Stimulated activated CD8-positive, alpha-beta memory T cell treated with anti-CD3 and anti-CD28 coated beads, Interleukin-2, amount 100 ng/mL, for 1 hour (primary cell): Measurements from ENCODE around the gene G0S2.
"Not testable (repeated sequence)": the region's sequence is repeated elsewhere in the genome, so short reads cannot be mapped to it uniquely, and the experiment has no call there.

Source experiments
- DNase-seq, 2 donors: peaks; one replicate each; pipeline ENCODE4 v3.0.0-alpha.2; 2020; ENCODE audit warnings: low read depth in 2 of 2

G0S2 gene

DNA sequence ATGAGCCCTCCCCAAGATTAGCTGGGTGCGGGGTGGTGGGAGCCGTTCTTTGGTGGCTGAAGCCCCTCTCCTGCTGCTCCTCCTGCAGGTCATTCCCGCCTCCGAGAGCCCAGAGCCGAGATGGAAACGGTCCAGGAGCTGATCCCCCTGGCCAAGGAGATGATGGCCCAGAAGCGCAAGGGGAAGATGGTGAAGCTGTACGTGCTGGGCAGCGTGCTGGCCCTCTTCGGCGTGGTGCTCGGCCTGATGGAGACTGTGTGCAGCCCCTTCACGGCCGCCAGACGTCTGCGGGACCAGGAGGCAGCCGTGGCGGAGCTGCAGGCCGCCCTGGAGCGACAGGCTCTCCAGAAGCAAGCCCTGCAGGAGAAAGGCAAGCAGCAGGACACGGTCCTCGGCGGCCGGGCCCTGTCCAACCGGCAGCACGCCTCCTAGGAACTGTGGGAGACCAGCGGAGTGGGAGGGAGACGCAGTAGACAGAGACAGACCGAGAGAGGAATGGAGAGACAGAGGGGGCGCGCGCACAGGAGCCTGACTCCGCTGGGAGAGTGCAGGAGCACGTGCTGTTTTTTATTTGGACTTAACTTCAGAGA, 448 bp downstream of the G0S2 start:
- DNase-seq: no peak

DNA sequence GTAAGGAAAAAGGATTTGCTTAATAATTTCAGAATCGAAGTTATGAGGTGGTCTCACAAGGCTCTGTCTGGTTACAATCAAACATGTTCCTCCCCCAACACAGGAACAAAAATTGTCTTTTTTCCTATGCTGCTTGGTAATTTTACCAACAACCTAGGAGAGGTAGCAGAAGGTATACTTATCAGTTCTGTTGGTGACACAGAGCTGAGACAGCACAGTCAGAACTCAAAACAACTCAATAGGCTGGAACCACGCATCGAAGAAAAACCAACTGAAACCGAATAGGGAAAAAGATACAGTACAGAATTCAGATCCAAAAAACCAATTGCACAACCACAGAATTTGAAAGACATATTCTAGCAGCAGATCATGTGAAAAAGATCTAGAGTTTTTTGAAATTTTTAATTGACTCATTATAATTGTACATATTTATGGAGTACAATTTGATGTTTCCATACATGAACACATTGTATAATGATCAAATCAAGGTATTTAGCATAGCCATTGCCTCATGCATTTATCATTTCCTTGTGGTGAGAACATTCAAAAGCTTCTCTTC, 3.8 kb downstream of the G0S2 start:
- DNase-seq: no peak

DNA sequence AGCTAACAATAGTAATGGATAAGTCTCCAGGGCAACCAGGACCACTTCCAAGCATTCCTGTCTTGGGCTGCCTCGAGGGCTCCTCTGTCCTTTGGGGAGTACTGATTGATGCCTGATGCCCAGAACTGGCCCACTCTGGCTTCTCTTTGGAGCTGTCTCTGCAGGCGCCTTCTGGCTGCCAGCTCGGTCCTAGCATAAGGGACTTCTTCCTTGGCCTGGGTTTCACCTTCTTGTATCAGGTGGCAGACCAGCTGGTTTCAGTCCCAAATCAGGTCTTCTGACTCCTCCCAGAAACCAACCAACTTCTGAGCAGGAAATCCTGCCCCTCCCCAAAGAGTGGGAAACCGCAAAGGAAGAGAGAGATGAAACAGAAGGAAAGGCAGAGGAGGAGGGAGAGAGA, 10.6 kb downstream of the G0S2 start:
- no peak for DNase-seq

DNA sequence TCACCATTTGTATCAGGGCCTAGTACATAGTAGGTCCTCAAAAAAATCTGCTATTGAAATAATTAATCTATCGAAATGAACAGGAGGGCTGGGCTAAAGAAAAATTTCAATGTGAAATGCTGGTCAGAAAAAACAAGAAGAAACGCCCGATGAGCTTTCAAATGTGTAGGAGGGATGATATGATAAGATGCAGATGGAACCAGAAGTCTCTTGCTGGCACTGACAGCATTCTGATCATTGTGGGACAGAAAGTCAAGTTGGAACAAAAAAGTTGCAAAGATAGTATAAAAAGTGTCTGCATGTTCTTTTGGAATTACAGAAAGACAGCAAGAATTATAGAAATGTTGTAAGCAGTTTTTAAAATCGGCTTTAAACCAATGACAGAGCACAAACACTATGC, 11.1 kb downstream of the G0S2 start:
- no peak for DNase-seq

DNA sequence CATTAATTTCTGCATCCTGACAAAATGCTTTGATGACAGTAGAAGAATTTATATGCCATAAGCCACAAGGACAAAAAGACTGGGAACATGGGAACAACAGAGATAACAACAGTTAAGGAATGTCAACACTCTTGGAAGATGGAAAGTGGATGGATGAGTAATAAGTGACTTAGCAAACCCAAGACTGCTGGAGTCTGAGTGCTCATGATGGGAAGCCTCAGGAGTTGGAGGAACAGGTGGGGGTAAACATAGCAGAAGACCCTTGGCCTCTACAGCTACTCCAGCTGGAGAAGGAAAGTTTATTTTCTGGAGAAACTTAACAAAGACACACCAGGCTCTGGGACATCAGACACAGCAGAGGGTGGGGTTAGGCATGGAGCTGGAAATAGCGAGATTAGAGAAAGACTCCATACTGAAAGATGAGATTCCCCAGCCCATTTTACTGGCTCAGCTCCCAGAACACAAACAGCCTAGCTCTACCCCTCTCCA, 13.6 kb downstream of the G0S2 start:
- no peak for DNase-seq

DNA sequence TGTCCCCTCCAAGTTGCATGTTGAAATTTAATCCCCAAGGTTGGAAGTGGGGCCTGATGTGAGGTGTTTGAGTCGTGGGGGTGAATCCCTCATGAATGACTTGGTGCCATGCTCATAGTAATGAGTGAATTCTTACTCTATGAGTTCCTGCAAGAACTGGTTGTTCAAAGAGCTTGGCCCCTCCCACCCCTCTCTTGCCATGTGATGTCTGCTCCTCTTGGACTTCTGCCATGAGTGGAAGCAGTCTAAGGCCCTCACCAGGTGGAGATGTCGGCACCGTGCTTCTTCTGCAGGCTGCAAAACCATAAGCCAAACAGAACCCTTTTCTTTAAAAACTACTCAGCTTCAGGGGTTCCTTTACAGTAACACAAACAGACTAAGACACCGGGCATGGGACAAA, 14.3 kb downstream of the G0S2 start:
- DNase-seq: no peak

DNA sequence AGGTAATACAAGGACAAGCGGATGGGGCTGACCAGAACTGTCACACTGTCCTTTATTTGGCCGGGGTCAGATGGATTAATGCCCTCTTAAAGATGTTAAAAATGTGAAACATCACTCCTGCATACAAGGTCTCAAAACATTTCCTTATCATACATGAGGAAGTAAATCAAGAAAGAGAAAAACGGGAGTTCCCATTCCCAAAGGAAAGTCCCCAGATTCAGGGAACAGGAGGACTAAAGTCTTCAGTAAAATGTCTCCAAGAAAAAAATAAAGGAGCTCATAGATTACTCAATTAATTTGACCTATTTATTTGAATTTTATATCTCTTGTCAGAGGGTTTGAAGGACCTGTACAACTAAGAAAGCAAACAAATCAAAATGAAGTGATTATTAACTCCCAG, 16.0 kb downstream of the G0S2 start:
- DNase-seq: no peak

DNA sequence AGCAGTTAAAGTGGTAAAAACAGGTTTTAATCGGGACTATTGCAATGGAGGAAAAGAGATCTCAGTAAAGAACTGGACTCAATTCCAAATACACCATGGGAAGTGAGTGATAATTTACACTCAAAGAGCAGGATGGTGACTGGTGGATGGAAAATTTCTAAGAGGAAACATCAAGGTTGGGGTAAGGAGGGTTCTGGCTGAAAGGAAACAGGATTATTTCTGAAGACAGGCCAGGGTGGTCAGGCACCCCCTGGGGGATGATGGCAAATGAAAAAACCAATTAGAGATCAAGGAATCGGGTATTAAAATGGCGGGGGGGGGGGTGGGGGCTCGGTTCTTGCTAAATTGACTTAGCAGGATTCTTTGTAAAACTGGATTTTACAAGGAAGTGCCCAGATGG, 17.1 kb downstream of the G0S2 start:
- no peak for DNase-seq

DNA sequence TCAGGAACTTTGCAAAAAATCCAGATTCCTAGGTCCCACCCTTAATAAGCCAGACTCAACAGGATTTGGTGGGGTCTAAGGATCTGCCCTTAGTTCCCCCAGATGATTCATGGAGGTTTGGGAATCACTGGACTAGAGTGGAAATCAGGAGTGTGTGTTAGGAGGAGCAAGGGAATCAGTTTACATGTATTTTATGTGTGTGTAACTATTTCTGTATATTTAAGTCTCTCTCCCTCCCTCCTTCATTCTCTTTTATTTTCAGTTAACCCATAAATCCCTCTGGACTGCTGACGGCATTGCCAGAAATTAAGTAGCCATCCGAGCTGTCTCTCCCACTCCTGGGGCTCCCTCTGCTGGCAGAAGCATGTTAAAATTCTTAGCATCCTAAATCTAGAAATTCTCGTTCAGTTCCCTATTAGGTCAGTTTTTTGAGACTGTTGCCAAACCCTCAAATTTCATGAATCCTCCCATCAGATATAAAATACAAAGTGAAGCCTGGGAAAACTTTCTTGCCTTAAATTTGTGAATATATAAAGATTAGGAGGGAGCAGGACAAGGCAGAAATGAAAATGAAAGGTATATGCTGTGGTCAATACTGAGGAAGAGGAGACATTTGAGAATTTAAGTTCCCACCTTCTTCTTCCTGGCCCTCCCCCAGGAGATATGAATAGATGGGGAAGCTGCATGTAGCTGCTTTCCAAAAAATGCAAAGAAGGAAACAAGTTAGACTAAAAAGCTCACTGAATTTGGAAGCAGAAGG, 17.7 kb downstream of the G0S2 start:
- DNase-seq: peak; percentile 27 to 43

DNA sequence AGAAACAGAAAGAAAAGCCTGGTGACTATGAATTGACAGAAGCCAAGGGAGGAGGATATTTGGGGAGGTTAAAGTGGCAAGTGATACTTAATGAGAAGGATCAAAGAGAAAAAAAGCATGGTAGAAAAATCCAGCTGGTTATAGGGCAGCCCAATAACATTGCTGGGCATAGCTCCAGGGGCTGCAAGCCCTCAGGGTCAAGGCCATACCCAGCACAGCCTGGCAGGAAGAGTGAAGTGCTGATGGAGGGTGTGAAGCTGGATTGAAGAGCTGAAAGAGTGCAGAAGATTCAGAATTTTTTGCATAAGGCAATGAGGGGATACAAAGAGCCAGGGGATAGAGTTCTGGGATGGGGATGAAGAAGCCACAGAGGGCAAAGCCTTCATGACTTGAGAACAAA, 21.5 kb downstream of the G0S2 start:
- no peak for DNase-seq

DNA sequence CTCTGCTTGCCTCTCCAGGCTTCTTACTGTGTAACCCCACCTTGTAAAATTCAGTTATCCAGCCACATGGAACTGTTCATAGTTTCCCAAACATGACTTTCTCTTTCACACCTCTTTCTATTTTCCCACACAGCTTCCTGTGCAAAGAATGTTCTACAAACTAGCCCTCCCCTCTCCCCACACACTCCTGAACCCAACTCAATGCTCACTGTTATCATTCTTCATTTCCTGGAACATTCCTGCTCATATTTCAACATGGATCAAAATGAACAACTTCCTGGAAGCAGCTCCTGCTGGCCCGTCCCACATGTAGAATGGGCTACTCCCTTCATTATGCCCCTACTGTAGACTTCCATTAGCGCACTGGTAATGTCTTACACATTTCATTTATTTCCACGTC, 21.9 kb downstream of the G0S2 start:
- DNase-seq: no peak

DNA sequence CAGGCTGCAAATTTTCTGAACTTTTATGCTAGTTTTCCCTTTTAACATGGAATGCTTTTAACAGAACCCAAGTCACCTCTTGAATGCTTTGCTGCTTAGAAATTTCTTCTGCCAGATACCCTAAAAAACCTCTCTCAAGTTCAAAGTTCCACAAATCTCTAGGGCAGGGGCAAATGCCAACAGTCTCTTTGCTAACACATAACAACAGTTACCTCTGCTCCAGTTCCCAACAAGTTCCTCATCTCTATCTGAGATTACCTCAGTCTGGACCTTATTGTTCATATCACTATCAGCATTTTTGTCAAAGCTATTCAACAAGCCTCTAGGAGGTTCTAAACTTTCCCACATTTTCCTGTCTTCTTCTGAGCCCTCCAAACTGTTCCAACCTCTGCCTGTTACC, 25.5 kb downstream of the G0S2 start:
- not testable (repeated sequence) for DNase-seq

DNA sequence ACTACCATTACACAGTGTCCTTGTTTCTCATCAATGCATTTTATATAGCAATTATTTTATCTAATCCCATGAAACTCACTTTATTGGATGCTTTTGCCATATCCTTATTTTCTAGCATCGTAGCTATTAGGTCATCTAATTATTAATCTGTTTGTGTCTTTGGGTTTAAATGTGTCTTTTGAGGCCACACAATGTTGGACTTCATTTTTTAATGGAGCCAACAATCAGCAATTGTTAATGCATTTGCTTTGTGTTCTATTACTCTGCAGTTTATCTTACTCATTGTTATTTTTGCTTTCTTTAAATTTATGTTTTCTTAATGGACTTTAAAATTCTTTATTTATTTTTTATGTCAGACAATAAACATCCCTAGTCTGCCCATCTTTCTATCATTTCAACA, 27.6 kb downstream of the G0S2 start:
- DNase-seq: no peak

DNA sequence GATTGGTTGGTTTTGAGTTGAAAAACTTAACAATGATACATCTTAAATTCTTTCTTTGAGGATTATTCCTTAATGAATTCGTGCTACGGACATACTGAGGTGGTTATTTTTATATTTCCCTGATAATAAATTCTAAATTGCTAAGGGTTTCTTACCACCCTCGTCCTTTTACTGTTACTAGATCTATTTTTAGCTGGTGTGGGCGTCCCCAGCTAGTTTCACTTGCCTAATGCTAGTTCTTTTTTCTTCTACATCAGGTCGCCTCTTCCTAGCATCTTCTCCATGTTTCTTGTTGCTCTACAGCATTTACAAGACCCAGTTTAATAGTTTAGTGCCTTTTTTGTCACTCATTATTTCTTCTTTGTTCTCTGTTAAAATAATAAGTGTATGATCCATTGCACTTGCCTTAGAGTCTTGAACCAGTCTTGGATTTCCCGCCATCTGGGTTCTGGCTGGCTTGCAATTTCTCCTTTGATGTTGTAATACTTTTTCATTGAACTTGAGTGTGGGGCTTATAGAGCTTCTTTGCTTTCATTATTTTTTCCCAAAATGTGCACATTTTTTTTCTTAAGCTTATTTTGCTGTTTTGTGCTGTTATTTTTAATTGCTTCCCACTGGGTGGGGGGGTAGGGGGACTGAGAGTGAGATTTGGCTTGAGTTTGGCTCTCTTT, 28.8 kb downstream of the G0S2 start:
- no peak for DNase-seq

DNA sequence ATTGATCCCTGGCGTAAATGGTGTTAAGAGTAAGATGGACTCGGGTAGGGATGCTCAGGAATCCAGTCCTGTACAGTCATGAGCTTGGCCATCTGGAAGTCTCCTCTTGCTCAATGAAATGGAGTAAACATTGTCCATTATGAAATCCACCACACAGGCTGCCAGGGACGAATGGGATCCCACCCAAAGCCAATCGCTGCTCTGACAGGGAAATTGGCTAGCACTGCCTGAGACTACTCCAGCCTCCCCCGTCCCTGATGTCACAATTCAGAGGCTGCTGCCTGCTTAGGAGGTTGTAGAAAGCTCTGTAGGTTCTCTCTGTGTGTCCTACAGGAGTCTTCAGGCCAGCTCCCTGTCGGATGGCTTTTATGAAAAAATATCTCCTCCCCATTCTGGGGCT, 29.4 kb downstream of the G0S2 start, which contains the start of gene HSD11B1:
Gene HSD11B1 (plus strand): TSS at position 263 of the 400 bp plus-strand sequence. CDS start 97 bp downstream, at position 360.
- no peak for DNase-seq

DNA sequence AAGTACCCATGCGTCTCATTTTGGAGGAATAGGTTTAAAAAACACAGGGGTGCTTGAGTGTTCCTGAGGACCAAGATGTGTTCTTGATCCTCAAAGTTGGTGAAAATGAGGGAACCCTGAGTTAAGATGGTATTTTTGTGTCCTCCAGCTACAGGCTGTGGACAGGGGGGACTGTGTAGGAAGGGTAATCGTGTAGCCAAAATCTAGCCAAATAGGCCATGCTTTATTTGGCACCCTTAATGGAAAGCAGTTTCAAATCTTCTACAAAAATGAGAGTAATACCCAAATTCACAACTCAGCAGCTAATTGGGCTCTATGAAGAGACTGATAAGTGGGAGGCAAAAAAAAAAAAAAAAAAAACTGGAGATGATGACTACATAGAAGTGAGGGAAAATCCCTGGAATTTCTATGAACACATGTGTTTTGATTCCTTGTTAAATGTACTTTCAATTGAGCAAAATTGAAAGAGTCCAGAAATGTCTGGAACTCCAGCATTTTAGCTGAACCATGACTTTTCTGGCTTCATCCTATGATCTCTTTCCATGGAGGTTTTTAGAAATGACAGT, 29.9 kb downstream of the G0S2 start:
- no peak for DNase-seq

DNA sequence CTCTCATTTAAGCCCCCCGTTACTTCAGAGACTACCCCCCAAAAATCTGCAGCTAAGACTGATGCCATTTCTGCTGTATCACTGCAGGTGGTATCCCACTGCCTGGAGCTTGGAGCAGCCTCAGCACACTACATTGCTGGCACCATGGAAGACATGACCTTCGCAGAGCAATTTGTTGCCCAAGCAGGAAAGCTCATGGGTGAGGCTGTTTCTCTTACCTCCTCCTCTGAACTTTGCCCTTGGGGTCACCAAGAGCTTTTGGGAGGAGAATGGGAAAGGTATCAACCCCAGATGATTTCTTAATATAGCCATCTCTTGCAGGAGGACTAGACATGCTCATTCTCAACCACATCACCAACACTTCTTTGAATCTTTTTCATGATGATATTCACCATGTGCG, 31.4 kb downstream of the G0S2 start:
- no peak for DNase-seq

DNA sequence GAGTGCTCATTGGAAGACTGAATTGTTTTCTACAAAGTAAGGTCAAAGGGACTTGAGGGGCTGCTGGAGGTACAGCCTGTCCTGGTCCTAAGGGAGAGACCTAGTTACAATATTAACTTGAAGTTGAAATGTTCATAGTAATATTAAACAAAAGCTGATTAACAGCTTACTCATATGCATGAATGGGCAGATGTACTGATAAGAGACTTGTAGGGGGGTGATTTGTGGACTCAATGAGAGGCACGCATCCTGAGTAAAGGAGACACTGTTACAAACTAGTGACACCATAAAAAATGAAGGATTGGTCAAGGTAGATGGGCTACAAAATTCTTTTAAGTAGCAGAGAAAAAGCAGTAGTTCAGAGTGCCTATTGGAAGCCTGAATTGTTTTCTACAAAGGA, 32.1 kb downstream of the G0S2 start:
- no peak for DNase-seq

DNA sequence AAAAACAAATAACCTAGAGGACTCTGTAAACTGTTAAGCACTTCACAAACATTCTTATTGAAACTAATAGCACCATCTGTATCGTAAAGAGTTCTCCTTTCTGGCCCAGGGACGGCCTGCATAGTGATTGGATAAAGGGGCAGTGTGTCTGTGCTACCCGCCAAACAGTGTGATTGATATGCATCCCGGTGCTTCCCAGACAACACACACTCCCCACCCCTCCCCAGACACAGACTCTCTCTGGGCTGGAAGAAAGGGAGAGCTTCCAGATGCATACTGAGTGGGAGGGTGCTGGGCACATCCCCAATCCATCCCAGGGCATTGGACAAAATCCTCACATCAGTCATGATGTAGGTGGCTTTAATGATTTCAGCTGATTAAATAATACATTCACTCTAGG, 33.1 kb downstream of the G0S2 start:
- no peak for DNase-seq

DNA sequence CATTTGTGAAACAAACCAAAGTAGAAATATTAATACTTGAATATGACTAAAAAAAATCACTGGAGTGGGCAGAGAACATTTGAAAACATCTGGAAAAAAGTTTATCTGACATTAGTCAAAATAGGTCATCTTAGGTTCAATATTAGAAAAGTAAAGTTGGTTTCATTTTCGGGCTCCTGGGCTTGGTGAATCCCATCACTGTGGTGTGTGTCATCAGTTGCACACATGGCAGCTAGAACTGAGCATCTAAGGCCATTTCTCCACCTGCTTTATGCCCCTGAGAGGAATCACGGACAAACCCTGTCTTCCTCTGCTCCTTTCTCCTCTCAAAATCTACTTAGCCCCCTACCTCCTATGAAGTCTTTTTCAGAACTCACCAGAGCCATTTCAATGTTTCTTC, 34.9 kb downstream of the G0S2 start:
- DNase-seq: no peak

DNA sequence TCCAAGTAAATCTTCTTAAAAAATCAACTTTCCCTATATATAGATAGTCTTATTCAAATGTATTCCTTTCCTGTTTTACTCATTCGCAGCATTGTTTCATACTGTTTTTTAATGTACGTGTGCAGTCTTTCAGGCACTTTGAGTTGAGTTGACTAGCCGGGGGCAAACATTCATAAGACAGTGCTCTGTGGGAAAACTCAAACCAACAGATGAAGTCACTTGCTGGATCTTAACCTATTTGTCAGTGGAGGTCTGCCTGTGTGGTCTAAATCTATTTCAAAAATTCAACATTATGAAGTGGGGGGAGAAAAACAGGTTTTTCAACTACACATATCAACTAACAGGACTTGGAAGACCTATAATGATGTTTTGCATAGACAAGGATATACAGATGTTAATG, 35.6 kb downstream of the G0S2 start:
- DNase-seq: no peak

DNA sequence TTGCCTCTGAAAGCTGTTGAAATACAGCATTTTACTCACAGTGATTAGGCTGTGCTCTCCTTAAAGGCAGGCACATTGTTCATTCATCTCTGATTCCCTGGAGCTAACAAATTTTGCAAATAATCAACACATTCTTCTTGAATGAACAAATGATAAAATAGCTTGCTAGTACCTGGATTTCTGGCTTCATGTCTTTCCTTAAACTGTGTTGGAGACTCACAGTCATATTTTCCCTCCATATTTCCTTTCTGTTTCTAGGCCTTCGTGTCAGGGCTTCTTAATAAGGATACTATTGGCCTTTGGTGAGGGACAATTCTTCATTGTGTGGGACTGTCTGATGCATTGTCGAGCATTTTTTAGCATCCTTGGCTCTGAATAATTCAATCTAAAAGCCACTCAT, 39.1 kb downstream of the G0S2 start:
- DNase-seq: no peak
